NCI-H146 (cell line): ENCODE measurements around the gene FUT7.
"Not testable (repeated sequence)": the region's sequence is repeated elsewhere in the genome, so short reads cannot be mapped to it uniquely, and the experiment has no call there.

Source experiments
- DNase-seq: peaks from one replicate; lab custom pipeline; 2025; lab: John Stamatoyannopoulos, UW

FUT7 gene

GRCh38 chr9:137017791-137018497 lies 13.9 kb downstream of the FUT7 start:
- no peak for DNase-seq

- no peak for DNase-seq
These were observed 14.8 kb downstream of the FUT7 start for GRCh38 chr9:137017071-137017470.

- no peak for DNase-seq
These were observed 15.5 kb downstream of the FUT7 start for GRCh38 chr9:137016436-137016835.

GRCh38 chr9:137015976-137016375 lies 15.9 kb downstream of the FUT7 start:
- no peak for DNase-seq

GRCh38 chr9:137015540-137015930 lies 16.4 kb downstream of the FUT7 start:
- DNase-seq: no peak

GRCh38 chr9:137014776-137015539 lies 16.9 kb downstream of the FUT7 start:
- DNase-seq: no peak

- no peak for DNase-seq
These were observed 17.7 kb downstream of the FUT7 start for GRCh38 chr9:137014166-137014565.

- no peak for DNase-seq
These were observed 18.3 kb downstream of the FUT7 start for GRCh38 chr9:137013571-137013940.

- no peak for DNase-seq
These were observed 19.0 kb downstream of the FUT7 start for GRCh38 chr9:137012694-137013570.

GRCh38 chr9:137011907-137012675 lies 19.8 kb downstream of the FUT7 start:
- no peak for DNase-seq

GRCh38 chr9:137011156-137011555 lies 20.7 kb downstream of the FUT7 start:
- DNase-seq: no peak

- DNase-seq: no peak
These were observed 21.8 kb downstream of the FUT7 start for GRCh38 chr9:137009938-137010732.

- no peak for DNase-seq
These were observed 22.7 kb downstream of the FUT7 start for GRCh38 chr9:137009217-137009616.

- no peak for DNase-seq
These were observed 23.6 kb downstream of the FUT7 start for GRCh38 chr9:137008312-137008711.

- DNase-seq: no peak
These were observed 24.0 kb downstream of the FUT7 start for GRCh38 chr9:137007816-137008270.

GRCh38 chr9:137007108-137007815 lies 24.6 kb downstream of the FUT7 start:
- peak; percentile 21 for DNase-seq

- no peak for DNase-seq
These were observed 25.5 kb downstream of the FUT7 start for GRCh38 chr9:137006116-137007003.

- DNase-seq: not testable (repeated sequence)
These were observed 27.6 kb downstream of the FUT7 start for GRCh38 chr9:137004285-137004684.

GRCh38 chr9:137002646-137003041 lies 29.2 kb downstream of the FUT7 start:
- no peak for DNase-seq
